ENCODE data around the gene EFCAB14.
"Not testable (repeated sequence)": the region's sequence is repeated elsewhere in the genome, so short reads cannot be mapped to it uniquely, and the experiment has no call there.

EFCAB14 gene

DNA sequence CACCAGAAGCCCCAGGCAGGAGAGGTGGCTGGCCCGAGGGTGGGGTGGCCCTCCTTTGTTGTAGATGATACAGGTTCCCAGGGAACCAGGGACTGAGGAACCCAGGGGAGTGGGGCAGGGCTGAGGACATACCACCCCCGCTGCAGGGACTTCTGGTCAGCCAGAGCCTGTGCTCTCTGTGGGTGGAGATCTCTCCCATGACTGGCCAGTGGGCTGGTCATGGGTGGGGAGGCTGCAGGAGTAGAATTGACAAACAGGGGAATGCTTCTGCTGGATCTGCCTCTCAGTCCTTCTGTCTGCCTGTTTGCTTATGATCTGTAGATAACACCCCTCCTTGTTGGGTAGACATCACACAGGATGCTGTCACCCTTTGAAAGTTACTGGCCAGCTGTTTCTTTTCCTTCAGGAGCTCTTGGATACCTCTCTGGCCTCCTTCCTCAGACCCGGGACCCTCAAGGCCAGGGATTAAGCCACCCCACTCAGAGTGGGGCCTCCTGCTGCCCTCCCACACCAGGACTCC is 2.8 kb upstream of the EFCAB14 start:
- DNase-seq: no peak

DNA sequence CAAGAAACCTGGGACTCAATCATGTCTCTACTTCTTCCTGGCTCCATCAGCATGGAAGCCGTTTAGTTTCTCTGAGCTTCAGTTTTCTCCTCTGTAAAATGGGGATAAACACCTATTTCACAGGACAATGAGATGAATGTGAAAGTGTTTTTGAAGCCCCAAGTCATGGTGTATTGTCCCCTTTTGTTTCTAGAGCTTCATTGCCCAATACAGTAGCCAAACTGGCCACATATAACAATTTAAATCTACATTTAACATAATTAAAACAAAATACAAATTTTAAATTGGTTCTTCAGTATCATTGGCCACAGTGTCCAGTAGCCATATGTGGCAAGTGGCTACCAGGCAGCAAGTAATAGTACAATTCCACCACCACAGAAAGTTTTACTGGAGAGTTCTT is 2.3 kb upstream of the EFCAB14 start:
- no peak for DNase-seq

DNA sequence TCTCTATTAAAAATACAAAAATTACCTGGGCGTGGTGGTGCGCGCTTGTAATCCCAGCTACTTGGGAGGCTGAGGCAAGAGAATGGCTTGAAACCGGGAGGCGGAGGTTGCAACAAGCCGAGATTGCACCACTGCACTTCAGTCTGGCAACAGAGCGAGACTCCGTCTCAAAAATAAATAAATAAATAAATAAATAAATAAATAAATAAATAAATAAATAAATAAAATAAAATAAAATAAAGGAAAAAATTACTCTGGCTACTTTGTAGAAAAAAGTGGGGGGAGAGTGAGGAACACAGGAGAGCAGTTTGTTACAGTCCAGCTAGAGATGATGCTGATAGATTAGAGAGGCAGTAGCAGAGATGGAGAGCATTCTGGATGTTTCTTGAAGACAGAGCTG is 1.4 kb upstream of the EFCAB14 start:
- not testable (repeated sequence) for DNase-seq

DNA sequence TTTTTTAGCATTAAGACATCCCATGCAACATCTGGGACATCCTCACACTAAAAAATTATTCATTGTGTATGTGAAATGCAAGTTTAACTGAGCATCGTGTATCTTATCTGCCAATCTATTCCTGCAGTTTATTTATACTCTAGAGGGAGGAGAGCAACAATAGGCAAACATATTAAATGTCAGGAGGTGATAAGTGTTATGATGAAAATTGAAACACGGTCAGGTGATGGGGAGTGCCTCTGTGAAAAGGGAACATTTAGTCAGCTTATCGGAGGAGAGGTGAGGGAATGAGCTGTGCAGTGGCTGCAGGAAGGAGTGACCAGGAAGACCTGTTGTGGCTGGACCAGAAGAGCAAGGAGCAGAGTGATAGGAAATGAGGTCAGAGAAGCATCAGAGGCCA is 775 bp upstream of the EFCAB14 start:
- DNase-seq: no peak

DNA sequence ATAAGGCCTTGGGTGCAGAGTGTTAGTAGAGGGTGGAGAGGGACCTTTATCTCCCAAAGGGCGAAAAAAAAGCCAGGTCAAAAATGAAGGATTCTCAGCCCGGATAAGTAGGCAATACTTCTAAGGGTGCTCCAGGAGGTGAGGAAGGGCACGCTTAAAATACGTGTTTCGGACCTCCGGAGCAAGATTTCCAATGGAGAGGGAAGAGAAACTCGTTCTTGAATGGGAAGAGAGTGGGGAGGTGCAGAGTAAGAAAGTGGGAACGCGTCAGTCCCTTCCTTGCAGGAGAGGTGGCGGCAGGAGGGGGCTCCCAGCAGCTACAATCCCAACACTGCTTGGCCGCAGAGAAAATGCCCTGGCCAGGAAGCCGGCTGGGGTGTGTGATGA is 581 bp downstream of the EFCAB14 start:
- DNase-seq: no peak

DNA sequence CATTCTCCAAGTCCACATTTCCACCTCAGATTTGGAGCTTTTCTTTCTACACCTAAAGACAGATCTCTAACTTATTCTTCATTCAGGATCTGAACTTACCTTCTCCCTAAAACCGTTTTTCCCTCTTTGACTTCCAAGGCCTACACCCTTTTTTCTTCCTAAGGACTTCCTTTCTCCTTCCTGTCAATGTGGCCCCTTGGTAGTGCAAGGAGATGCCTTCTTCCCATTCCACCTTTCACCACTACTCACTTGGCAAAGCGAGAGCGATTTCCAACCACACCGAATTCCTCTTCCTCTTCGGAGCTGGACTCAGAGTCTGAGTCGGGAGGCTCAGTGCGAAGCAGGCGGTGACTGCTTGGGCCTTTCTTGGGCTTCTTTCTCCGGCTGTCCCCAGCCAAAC is 1.3 kb downstream of the EFCAB14 start:
- no peak for DNase-seq

DNA sequence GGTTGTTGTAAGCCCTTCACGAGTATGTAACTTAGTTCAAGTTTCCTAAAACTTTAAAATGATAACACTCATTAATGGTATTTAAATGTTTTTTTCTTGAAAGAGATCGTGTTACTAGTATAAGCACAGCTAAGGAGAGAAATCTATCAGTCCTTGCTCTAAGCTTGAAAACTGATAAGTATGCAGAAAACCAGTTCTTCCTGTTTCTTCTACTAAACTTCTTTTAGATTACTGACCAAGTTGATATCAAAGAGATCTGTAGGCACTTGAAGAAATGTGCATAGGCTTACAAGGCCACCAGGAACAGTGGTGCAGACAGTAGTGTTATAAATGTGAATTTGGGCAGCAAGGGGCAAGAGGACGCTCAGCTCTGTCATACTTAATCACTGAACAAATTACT is 3.9 kb downstream of the EFCAB14 start:
- no peak for DNase-seq

DNA sequence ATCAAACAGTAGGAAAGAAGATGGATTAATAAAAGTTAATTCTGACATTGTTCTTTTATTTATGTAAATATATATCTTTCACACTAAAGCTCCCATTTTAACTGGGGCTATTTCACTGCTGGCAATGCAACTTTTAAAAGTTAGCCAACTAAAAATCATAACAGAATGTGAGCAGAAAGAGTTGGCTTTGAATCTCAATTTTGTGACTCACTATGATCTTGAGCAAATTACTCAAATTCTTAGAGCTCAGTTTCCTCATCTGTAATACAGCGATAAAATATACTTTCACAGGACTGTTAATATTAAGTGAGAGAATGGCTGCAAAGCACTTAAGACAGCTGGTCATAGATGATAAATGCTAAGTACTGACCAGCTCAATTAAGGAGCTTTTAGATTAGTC is 10.8 kb downstream of the EFCAB14 start:
- DNase-seq: no peak

DNA sequence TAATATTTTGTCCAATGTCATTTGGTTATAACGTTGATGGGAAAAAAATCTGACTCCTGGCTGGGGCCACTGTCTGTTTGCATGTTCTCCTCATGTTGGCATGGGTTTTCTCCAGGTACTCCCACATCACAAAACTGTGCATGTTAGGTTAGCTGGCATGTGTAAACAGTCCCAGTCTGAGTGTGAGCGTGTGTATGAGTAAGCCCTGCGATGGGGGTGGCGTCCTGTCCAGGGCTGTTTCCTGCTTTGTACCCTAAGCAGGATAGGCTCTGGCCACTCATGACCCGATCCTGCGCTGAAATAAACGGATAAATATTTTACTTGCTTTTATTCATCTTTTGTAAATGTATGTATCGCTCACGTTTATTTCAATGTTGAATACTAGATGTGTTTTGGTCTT is 13.5 kb downstream of the EFCAB14 start:
- no peak for DNase-seq

DNA sequence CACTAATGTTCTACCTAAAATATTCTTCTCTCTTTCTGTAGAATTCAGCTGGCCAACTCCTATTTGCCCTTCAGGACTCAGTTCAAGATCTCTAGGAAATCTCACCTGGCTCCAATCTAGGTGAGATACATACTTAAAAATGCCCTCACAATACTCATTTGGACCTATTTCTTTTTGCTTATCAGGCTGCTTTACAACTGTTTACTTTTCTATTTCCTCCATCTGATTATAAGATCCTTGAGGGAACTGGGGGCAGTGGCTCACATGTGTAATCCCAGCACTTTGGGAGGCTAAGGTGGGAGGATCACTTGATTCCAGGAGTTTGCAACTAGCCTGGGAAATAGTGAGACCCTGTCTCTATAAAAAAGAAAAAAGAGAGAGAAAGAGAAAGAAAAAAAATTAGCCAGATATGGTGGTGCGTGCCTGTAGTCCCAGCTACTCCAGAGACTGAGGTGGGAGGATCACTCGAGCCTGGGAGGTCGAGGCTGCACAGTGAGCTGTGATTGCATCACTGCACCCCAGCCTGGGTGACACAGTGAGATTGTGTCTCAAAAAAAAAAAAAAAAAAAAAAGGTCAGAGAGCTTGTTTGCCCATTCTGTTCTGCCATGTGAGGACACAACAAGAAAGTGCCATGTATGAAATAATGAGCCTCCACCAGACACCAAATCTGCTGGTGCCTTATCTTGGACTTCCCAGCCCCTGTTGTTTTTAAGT is 14.8 kb downstream of the EFCAB14 start:
- no peak for DNase-seq

DNA sequence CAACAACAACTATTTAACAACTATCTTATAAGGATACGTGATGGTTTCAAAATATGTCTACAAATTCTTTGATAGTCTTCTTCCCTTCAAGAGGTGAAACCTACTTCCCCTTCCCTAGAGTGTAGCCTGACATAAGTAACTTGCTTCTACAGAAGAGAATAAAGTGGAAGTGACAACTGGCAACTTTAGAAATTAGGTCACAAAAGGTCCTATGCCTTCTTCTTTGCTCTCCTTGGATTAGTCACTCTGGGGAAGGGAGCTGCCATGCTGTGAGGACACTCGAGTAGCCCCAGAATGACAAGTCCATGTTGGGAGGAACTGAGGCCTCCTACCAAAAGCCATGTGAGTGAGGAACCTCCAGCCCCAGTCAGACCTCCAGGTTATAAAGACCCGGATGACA is 19.2 kb downstream of the EFCAB14 start:
- no peak for DNase-seq

DNA sequence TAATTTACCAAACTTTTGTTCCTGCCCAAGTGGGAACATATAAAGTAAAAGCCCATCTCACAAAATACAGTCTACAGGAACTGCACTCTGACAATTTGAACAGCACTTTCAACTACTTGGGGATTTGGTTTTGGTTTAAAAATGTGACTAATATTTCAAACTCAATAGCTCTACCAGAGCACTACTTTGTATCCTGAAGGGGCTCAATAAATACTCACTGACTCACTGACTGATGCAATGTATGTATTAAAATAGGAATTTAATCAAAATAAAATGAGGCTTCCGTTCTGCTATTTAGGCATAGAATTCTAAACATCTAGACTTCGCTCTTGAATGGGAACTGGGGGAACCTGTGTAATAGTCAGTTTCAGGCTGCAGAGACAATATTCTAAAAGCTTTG is 21.9 kb downstream of the EFCAB14 start:
- DNase-seq: no peak

DNA sequence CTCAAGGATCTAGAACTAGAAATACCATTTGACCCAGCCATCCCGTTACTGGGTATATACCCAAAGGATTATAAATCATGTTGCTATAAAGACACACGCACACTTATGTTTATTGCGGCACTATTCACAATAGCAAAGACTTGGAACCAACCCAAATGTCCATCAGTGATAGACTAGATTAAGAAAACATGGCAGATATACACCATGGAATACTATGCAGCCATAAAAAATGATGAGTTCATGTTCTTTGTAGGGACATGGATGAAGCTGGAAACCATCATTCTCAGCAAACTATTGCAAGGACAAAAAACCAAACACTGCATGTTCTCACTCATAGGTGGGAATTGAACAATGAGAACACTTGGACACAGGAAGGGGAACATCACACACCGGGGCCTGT is 24.2 kb downstream of the EFCAB14 start:
- not testable (repeated sequence) for DNase-seq

DNA sequence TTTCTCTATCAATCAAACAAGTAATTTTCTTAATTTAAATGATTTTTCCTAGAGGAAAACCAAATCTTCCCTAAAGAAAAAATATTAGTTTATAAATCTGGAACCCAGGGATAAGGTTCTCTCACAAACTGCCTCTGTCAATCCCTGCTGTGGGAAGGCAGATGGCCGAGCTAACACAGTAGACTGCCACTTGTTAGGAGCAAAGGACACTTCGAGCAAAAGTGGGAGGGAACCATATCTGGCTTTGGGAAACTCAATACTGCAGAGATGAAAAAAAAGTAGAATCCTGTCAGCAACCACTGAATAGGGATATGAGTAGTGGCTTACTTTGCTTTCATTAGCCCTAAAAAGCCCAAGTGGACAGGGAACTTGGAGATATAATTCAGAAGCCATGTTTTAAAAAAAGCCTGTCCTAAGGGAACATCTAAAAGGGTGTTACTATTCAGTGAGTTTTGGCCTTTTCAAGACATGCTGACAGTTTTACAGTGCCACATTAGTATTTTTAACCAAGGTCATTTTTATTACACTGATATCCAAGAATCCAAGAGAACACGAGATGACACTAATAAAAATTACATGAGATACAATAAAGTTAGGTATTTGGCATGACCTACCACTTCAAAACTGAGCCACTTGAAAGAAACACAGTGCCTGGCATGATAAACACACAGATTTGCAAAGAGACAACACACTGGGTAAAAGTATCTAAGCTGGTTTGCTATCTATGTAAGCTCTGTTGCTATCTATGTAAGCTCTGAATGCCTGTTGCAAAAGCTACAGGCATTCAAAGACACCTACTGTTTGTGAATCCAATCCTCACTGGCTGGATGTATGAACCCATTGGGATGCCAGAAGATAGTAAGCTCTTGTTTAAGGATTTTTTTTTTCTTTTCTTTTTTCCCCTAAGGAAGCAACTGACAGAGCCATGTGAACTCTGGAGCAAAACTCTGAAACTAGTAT is 25.8 kb downstream of the EFCAB14 start:
- DNase-seq: no peak

DNA sequence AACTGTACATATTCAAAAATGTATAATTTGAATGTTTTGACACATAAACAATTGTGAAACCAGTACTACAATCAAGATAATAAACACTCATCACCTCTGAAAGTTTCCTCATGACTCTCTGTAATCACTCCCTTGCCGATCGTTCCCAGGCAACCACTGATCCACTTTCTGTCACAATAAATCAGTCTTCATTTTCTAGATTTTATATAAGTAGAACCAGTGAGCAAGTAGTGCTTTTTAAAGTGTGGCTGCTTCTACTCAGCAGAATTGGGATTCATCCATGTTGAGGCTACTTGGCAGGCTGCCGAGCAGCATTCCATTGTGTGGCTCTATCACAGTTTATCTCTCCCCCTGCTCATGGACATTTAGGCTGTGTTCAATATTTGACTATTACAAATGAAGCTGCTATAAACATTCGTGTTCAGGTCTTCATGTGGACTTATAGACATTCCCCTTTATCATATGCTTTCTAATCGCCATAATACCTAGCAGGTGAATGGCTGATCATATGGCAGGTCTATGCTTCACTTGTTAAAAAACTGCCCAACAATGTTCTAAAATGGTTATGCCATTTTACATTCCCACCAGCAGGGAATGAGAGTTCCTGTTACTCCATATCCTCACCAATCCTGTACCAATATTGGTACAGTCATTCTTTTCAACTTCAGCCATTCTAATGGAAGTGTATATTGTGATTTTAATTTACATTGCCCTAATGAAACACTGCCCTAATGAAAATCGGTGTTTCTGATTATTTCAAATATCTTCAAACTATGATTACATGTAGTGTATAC is 26.7 kb downstream of the EFCAB14 start:
- no peak for DNase-seq

DNA sequence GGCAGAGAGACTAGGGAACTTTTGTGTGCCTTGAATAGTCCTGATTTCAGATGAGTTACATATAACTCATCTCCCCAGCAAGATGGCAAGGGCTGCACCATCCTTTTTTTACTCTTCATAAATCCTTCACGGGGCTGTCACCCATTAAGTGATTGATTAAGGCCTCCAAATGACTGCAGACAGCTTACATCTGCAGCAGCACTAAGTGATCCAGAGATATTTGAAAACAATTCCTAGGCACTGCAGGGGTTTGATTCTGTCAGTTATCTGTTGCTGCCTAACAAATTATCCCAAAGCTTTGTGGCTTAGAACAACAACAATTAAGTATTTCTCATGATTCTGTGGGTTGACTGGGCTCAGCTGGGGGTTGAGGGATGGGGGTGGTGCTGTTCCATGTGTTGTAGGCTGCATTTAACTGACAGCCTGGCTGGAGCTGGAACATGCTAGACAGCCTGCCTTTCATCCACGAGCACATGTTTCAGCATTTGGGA is 27.9 kb downstream of the EFCAB14 start:
- DNase-seq: no peak

DNA sequence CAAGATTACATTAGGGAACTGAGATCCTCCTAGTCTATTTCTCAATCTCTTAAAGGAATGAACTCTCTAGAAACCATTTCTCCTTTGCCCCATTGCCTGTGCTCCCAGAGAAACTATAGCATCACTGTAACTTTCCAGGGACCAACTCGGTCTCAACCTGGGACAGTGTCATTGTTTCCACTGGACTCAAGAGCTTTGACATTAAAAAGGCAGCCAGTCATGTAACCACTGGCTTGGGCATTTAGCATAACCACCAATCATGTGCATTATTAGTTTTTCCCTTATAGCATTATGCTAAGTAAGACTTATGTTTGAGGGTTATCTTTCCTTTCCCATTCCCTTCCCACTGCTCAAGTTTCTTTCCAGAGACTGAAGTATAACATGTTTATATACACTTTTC is 29.0 kb downstream of the EFCAB14 start:
- DNase-seq: no peak

DNA sequence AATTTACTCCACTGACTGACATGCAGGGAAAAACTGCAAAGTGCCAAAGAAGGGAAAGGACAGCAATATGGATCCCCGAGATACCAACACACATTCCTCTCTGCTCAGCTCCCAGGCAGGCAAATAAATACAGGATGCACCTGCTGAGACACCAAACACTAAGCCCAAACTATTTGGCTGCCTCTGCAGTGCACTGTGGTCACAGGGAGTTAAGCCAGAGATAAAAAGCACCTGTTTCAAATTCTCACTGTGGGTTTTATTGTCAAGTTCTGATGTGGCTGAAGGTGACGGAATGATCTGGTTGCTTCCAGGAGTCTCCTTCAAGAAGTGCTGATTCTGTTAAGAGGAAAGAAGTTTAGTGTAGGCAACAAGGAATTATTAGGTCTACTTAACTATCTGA is 29.6 kb downstream of the EFCAB14 start:
- no peak for DNase-seq

DNA sequence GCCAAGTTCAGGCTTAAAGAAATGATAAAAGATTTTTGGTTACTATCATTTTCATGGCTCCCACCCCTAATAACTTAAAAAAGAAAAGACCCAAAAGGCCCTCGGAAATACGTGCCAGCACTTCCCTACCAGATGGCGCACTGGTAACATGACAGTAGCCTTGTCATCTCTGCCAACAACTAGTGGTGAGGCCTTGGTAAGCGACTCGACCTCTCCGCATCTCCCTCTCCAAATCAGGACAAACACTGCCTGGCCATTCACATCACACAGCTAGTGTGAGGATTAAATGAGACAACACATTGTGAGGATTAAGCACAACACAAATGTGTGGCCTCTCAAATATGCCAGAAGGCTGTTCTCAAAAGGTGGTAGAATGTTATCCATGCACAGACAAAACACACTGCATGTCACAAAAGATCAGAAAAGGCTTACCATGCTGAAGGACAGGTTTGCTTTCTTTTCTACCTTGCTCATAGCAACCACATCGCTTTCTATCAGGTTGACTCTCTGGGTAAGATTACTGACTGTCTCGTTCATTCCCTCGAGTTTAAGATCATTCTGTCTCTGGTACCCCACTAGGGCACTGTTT is 30.9 kb downstream of the EFCAB14 start:
- no peak for DNase-seq

DNA sequence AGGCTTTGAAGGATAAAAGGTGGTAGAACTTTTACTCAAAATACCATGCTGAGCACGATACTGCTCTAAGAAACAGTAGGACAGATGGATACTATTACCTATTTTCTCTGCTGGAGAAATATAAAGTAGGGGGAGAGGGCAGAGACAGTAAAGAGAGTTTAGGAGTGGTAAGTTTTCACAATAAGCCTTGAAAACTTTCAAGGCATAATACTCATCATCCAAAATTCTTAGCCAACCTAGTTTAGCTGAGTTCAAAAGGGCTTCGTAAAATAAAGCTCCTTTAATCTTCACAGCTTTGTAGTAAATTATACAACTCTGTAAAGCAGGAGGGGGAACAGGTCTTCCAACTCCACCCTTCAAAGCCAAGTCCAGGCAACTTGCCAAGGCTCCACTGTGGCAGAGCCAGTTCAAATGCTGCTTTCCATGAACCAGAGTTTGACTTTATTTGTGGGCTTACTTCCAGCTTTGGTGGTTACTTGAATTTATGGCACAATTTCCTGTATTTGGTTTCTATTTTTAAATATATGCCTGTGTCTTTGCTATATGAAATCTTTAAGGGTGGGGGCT is 31.7 kb downstream of the EFCAB14 start:
- no peak for DNase-seq

DNA sequence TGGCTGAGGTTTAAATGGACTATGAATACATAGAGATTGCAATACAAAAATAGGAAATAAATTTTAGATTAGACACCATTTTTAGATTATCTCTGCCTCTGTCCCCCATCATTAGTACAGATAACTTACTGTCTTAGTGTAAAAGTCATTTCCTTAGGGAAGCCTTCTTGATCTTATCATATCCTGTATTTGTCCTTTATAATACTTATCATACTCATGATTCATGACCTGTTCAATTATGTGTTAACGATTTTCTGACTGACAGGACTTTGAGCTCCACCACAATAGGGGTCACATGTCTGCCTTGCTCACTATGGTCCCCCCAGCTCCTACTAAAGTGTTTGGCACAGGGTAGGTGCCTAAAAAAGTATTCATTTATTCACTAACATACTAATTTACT is 32.7 kb downstream of the EFCAB14 start:
- DNase-seq: no peak

DNA sequence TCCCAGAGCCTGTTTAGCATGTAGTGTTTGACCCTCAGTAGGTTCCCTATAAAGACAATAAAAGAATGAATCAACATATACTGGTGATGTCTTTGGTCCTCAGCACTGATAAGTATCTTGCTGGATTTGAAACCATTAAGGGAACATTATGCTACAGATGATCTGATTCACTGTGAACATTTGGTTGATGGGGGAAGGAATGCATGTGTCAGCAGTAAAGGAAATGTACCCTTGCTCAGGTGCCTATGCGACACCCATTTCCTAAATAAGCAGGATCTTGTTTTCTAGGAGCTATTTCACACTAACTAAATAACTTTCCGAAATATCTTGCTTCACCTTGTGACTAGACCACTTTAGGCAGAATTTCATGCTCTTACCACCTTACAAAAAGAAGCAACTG is 34.2 kb downstream of the EFCAB14 start:
- no peak for DNase-seq

Measured in effector CD4-positive, alpha-beta T cell (primary cell).